Transverse colon (tissue), 3 donors: ENCODE measurements around the gene TUBB1.

Source experiments
- EP300 ChIP-seq: sonication (generic); formaldehyde crosslinking; IDR thresholded peaks from one replicate; pipeline ENCODE4 v1.6.1; 2017; ENCODE audit warnings: antibody characterized with exemption, low read depth
- POLR2A ChIP-seq: fragments of 450-650 bp; IDR thresholded peaks from one replicate; pipeline ENCODE4 v1.6.1; 2016; ENCODE audit warnings: antibody characterized with exemption, mild to moderate bottlenecking, moderate library complexity
- TF ChIP-seq, protein P1 (sequence below), 5 experiments: fragments of 200-600 bp in 3 of 5; fragments of 450-650 bp in 2 of 5; sonication (generic) in 3 of 5; IDR thresholded peaks; 1 replicate in 2 of 5; 2 replicates in 3 of 5; pipeline ENCODE4 v1.5.1; 2016 to 2017; ENCODE audit warnings: antibody characterized with exemption in 5 of 5, inconsistent platforms in 3 of 5, mild to moderate bottlenecking in 2 of 5, moderate library complexity in 1 of 5

DNA sequence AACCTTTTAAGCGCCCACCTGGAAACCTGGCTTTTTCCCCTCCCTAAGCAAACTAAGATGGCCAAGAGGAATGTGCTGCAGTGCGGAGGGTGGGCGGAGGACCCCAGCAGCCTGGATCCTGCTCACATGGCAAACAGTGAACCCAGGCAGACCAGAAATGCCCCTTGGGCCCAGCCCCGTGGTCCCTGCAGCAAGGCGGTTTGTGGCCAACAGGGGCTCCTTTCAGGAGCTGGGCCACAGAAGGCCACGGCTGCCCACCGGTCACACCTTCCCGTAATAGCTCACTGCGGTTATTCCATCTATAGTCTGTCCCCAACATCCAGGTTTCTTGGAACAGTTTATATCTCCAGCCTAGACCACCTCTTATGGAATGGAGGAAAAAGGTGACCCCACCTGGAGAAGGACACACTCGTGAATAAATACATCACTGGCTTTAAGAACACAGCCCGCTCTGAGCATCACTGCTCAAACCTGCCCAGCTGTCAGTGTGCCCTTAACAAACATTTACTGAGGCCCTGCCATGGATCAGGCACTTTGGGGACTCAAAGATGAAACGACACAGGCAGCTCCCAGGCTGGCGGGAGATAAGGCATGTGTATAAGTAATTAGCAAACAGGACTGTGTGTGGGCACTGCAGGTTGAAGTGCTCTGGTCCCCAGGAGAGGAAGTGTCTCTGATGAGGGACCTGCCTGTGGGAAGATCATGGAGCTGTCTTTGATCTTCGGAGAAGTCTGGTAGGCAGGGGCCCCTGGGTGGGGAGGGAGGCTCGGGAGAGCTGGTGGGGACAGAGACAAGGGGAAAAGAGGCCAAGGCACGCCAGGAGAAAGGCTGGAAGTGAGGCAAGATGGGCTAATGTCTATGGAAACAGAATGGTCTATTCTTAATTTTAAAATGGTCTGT lies 3.2 kb upstream of the TUBB1 start:
- TF ChIP-seq POLR2A (no peak), EP300 (no peak)
- TF ChIP-seq, protein P1, sequence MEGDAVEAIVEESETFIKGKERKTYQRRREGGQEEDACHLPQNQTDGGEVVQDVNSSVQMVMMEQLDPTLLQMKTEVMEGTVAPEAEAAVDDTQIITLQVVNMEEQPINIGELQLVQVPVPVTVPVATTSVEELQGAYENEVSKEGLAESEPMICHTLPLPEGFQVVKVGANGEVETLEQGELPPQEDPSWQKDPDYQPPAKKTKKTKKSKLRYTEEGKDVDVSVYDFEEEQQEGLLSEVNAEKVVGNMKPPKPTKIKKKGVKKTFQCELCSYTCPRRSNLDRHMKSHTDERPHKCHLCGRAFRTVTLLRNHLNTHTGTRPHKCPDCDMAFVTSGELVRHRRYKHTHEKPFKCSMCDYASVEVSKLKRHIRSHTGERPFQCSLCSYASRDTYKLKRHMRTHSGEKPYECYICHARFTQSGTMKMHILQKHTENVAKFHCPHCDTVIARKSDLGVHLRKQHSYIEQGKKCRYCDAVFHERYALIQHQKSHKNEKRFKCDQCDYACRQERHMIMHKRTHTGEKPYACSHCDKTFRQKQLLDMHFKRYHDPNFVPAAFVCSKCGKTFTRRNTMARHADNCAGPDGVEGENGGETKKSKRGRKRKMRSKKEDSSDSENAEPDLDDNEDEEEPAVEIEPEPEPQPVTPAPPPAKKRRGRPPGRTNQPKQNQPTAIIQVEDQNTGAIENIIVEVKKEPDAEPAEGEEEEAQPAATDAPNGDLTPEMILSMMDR (IDR thresholded peaks at IDR 0.05): no peak
